K562 (cell line): ENCODE results near the gene SDR42E2. TPM values are rescaled to one million over a fixed set of nuclear protein-coding genes. Genes with fewer than 3 reads are reported as not detected.

ENCODE experiments used
- ATAC-seq: fragments of 200-7000 bp; cut with Tn5 transposase; 3 replicates; pipeline ENCODE4 v1.9.1; 2020; ENCODE audit warnings: moderate library complexity
- BruUV-seq: library from RNA; stranded (reverse); fragments of 400-500 nt; replicated peaks from 2 replicates; lab custom pipeline; 2021; lab: Mats Ljungman, UMichigan
- CTCF ChIA-PET: fragments of 300-600 bp; formaldehyde crosslinking; extraction: SDS; loops from one replicate; lab custom pipeline; 2021; ENCODE audit warnings: low intra/inter-chr PET ratio; lab: Yijun Ruan, JAX
- POLR2A ChIA-PET: fragments of 300-600, 350-650 bp; sonication (Branson Sonifier 250); formaldehyde crosslinking; extraction: SDS; loops from one replicate; lab custom pipeline; 2021; ENCODE audit warnings: antibody characterized with exemption, inconsistent platforms; lab: Yijun Ruan, JAX
- DNase-seq, 4 experiments: peaks; one replicate each; pipeline versions ENCODE4 v3.0.0 to v3.0.0-alpha.2; 2011 to 2018; ENCODE audit warnings: low spot score in 3 of 4, mixed read lengths in 3 of 4; ENCODE audit errors: extremely low read depth in 1 of 4
- FAIRE-seq: peaks from 2 replicates; lab custom pipeline; 2011; peaks lifted over from hg19 to GRCh38; lab: Jason Lieb, UNC
- H2AFZ ChIP-seq: 2 replicates; pipeline ENCODE4 v1.6.0; 2011; ENCODE audit warnings: low read depth, low read length, control low read depth, inconsistent platforms
- H3K27ac ChIP-seq: fragments of 200-600 bp; 3 replicates; pipeline ENCODE4 v1.8.0; 2011; ENCODE audit warnings: low read depth, mild to moderate bottlenecking, control low read depth, inconsistent platforms, low read length, moderate library complexity, mixed read lengths; ENCODE audit errors: extremely low read depth
- H3K27me3 ChIP-seq, 2 experiments: fragments of 300-600 bp in 1 of 2; 2 replicates in 1 of 2; 3 replicates in 1 of 2; pipeline versions ENCODE4 v1.6.0 to v1.8.0; 2011; ENCODE audit warnings: inconsistent platforms in 2 of 2, low read length in 2 of 2, mild to moderate bottlenecking in 1 of 2, mixed read lengths in 1 of 2, moderate library complexity in 1 of 2; ENCODE audit not compliant: control insufficient read depth in 2 of 2, insufficient read depth in 2 of 2
- H3K36me3 ChIP-seq: fragments of 300-600 bp; 3 replicates; pipeline ENCODE4 v1.8.0; 2011; ENCODE audit warnings: mild to moderate bottlenecking, low read length, inconsistent platforms; ENCODE audit not compliant: control insufficient read depth, insufficient read depth
- H3K4me1 ChIP-seq, 2 experiments: fragments of 200-600 bp in 1 of 2; replicated peaks in 1 of 2; 2 replicates in 1 of 2; 3 replicates in 1 of 2; pipeline versions ENCODE4 v1.5.1 to v1.8.0; 2011; ENCODE audit warnings: inconsistent platforms in 2 of 2, low read length in 2 of 2, mild to moderate bottlenecking in 1 of 2, mixed read lengths in 1 of 2, moderate library complexity in 1 of 2; ENCODE audit not compliant: control insufficient read depth in 2 of 2, insufficient read depth in 2 of 2
- H3K4me2 ChIP-seq: 2 replicates; pipeline ENCODE4 v1.6.1; 2011; ENCODE audit warnings: low read length, control low read depth, inconsistent platforms, mixed read lengths; ENCODE audit not compliant: insufficient read depth
- H3K4me3 ChIP-seq: fragments of 200-600 bp; sonication (generic), shearing (Covaris generic); 2 replicates; pipeline ENCODE4 v1.5.1; 2016; ENCODE audit warnings: control low read depth, inconsistent platforms
- H3K79me2 ChIP-seq: fragments of 200-600 bp; 3 replicates; pipeline ENCODE4 v1.8.0; 2011; ENCODE audit warnings: low read length, inconsistent platforms; ENCODE audit not compliant: control insufficient read depth, insufficient read depth
- H3K9ac ChIP-seq, 2 experiments: 2 replicates each; pipeline versions ENCODE4 v1.6.0 to v1.6.1; 2011; ENCODE audit warnings: low read depth in 2 of 2, low read length in 2 of 2, control low read depth in 1 of 2, inconsistent platforms in 1 of 2, mild to moderate bottlenecking in 1 of 2, mixed read lengths in 1 of 2; ENCODE audit not compliant: insufficient read depth in 1 of 2
- H3K9me1 ChIP-seq: one replicate; pipeline ENCODE4 v1.6.0; 2011; ENCODE audit warnings: inconsistent platforms, mild to moderate bottlenecking, low read length, moderate library complexity; ENCODE audit not compliant: control insufficient read depth, insufficient read depth
- H3K9me3 ChIP-seq: replicated peaks from 2 replicates; pipeline ENCODE4 v1.5.1; 2011; ENCODE audit warnings: low read depth, low read length, inconsistent platforms; ENCODE audit not compliant: control insufficient read depth, insufficient read depth
- H4K20me1 ChIP-seq: replicated peaks from 2 replicates; pipeline ENCODE4 v1.6.1; 2011; ENCODE audit warnings: low read length, inconsistent platforms, mixed read lengths; ENCODE audit not compliant: control insufficient read depth, insufficient read depth
- BRF1 ChIP-seq: IDR thresholded peaks from 3 replicates; pipeline ENCODE4 v1.6.1; 2011; ENCODE audit warnings: borderline replicate concordance, mild to moderate bottlenecking; ENCODE audit not compliant: insufficient read length; ENCODE audit errors: extremely low read depth
- CHD4 ChIP-seq: fragments of 200-600 bp; sonication (generic); IDR thresholded peaks from 3 replicates; pipeline ENCODE4 v1.6.1; 2012; ENCODE audit warnings: low read depth, mild to moderate bottlenecking, mixed read lengths, low read length, inconsistent platforms; ENCODE audit not compliant: insufficient read depth, insufficient replicate concordance, poor library complexity, severe bottlenecking
- E2F6 ChIP-seq, 2 experiments: IDR thresholded peaks; 2 replicates each; pipeline ENCODE4 v1.6.1; 2011; ENCODE audit warnings: borderline replicate concordance in 1 of 2, control low read depth in 1 of 2, low read depth in 1 of 2, low read length in 1 of 2, mild to moderate bottlenecking in 1 of 2, mixed read lengths in 1 of 2, moderate library complexity in 1 of 2; ENCODE audit not compliant: insufficient read depth in 1 of 2, insufficient read length in 1 of 2, poor library complexity in 1 of 2, severe bottlenecking in 1 of 2; ENCODE audit errors: extremely low read depth in 1 of 2
- FOXJ2 ChIP-seq: fragments of 200-800 bp; sonication (Bioruptor generic); IDR thresholded peaks from 2 replicates; pipeline ENCODE4 v1.6.1; 2016; ENCODE audit warnings: missing genetic modification characterization, missing compliant biosample characterization
- KDM1A ChIP-seq, 2 experiments: fragments of 450-650 bp; IDR thresholded peaks; 2 replicates each; pipeline ENCODE4 v1.6.1; 2016; ENCODE audit warnings: mild to moderate bottlenecking in 2 of 2
- MIER1 ChIP-seq: fragments of 450-650 bp; IDR thresholded peaks from 2 replicates; pipeline ENCODE4 v1.6.1; 2016; ENCODE audit warnings: antibody characterized with exemption, mild to moderate bottlenecking, low read depth
- NCOA1 ChIP-seq: fragments of 450-650 bp; IDR thresholded peaks from 2 replicates; pipeline ENCODE4 v1.6.1; 2016; ENCODE audit warnings: low read depth
- PCBP1 ChIP-seq: fragments of 200-400 bp; formaldehyde crosslinking; IDR thresholded peaks from 2 replicates; pipeline ENCODE4 v1.6.1; 2018; ENCODE audit warnings: mild to moderate bottlenecking, low read depth, low read length; ENCODE audit not compliant: poor library complexity, severe bottlenecking
- PKNOX1 ChIP-seq: fragments of 450-650 bp; IDR thresholded peaks from 2 replicates; pipeline ENCODE4 v1.6.1; 2016
- SMC3 ChIP-seq: conservative IDR thresholded peaks from 2 replicates; pipeline ENCODE4 v1.6.1; 2011; ENCODE audit warnings: low read depth, low read length, improper control_type of control experiment; ENCODE audit not compliant: insufficient read depth
- ZNF583 ChIP-seq: fragments of 250-450 bp; sonication (Bioruptor Pico); IDR thresholded peaks from 2 replicates; pipeline ENCODE4 v1.4.0; 2020
- WGBS: fragments of 100-300 bp; shearing (Covaris generic); methylation state at CpG from one replicate; pipeline ENCODE4 v1.1.6; 2016; ENCODE audit warnings: low coverage, mixed read lengths; ENCODE audit not compliant: insufficient coverage; ENCODE audit errors: missing lambda C conversion rate; 5-methylcytosine and 5-hydroxymethylcytosine counted together
- in situ Hi-C: fragments of 300-500 bp; cut with MboI; formaldehyde crosslinking; loops from 4 replicates; pipeline ENCODE4 v1.15.0; 2018; ENCODE audit warnings: inconsistent platforms, mixed read lengths
- intact Hi-C: fragments of 100-400 bp; cut with micrococcal nuclease; formaldehyde crosslinking; loops from 2 replicates; pipeline ENCODE4 v1.14.2; 2022
- polyA plus RNA-seq, 8 experiments: library from polyadenylated mRNA; depleted of rRNA in 4 of 8; stranded (reverse) in 5 of 8; unstranded in 3 of 8; fragments of >200 nt; fragmentation: Nextera tagmentation in 2 of 8; fragmentation: Illumina TruSeq in 1 of 8; extraction: Ambion mirVana in 2 of 8; extraction: Trizol in 1 of 8; gene quantifications; 2 replicates each; pipeline versions ENCODE4 v1.2.1 to v1.2.3, GENCODE V29; 2011 to 2014; ENCODE audit warnings: inconsistent platforms in 1 of 8, missing spikeins in 1 of 8
- total RNA-seq, 7 experiments: library from RNA; depleted of rRNA in 6 of 7; stranded (reverse); fragments of >200 nt in 6 of 7; fragmentation: Illumina TruSeq in 2 of 7; extraction: Trizol in 2 of 7; gene quantifications; 2 replicates each; pipeline versions ENCODE4 v1.2.1 to v1.2.3, GENCODE V29; 2011 to 2021; ENCODE audit warnings: low replicate concordance in 1 of 7

Gene SDR42E2
- total and polyA plus RNA-seq, 9 of the 15 experiments (the other 6 are each of a cell fraction or from before 2014, with no cell fraction given) = 0.03 to 0.07 (median 0.04) TPM; not detected in 4

- CTCF ChIA-PET = no interaction called here
- no peak for DNase-seq
- peaks cover 30% of the 10 kb centered on the region for H3K79me2 ChIP-seq
- no peak for TF ChIP-seq SMC3
- no peak for TF ChIP-seq MIER1
- TF ChIP-seq KDM1A (IDR thresholded peaks at IDR 0.05) = no peak
- no peak for TF ChIP-seq NCOA1
- no peak for TF ChIP-seq E2F6 (IDR thresholded peaks at IDR 0.05; ENCODE audit: borderline replicate concordance in 1 of 2, extremely low read depth in 1 of 2, insufficient read depth in 1 of 2, insufficient read length in 1 of 2, low read depth in 1 of 2, low read length in 1 of 2, poor library complexity in 1 of 2, severe bottlenecking in 1 of 2)
- TF ChIP-seq PKNOX1 = no peak
- no peak for TF ChIP-seq CHD4
- no peak for TF ChIP-seq ZNF583 (CRISPR knock-in tag)
- no peak for TF ChIP-seq PCBP1
- no peak for TF ChIP-seq BRF1
- TF ChIP-seq FOXJ2 (tag) = no peak
- TF ChIP-seq, all 486 proteins: peak for 0
- in situ Hi-C loops = no loop called here
- Histone ChIP-seq H3K4me1 (peaks cover 2 to 7% of the 10 kb centered on the region in 2 experiments; a peak in 4 of 5 replicates), H3K36me3 (peaks cover 53% of the 10 kb centered on the region; the same call in 2 of the 3 replicates), H3K4me2 (no peak overlapping the region), H2AFZ (no peak overlapping the region), H3K9ac (no peak overlapping the region), H3K27me3 (no peaks in the 10 kb centered on the region), H3K9me3 (no peaks in the 10 kb centered on the region), H3K9me1 (no peaks in the 10 kb centered on the region), H3K4me3 (no peak overlapping the region), H3K27ac (no peak overlapping the region), H4K20me1 (no peaks in the 10 kb centered on the region)
- 88% methylated on average over 7 of the region's 7 CpGs for WGBS
- POLR2A ChIA-PET = interaction anchor here (1.1 kb wide), 2 partner anchors 11 to 14 kb away, joined by 3 read pairs; no protein-coding TSS in a partner anchor
- BruUV-seq = no TSS peak
- FAIRE-seq (no peak), ATAC-seq (no peak)
- intact Hi-C loops = no loop called here
These were observed 62.8 kb downstream of the SDR42E2 start for GRCh38 chr16:22225060-22225459.
